IPS-15b (cell line): Measurements from ENCODE around the gene STX7.

ENCODE experiments used
- H3K27me3 ChIP-seq: one replicate; pipeline ENCODE4 v1.6.1; 2013; ENCODE audit warnings: low read length; ENCODE audit not compliant: control insufficient read depth, insufficient read depth
- H3K36me3 ChIP-seq: one replicate; pipeline ENCODE4 v1.6.1; 2013; ENCODE audit warnings: low read length; ENCODE audit not compliant: control insufficient read depth, insufficient read depth
- H3K4me1 ChIP-seq: one replicate; pipeline ENCODE4 v1.6.1; 2013; ENCODE audit warnings: mild to moderate bottlenecking, low read length; ENCODE audit not compliant: control insufficient read depth, insufficient read depth
- H3K4me3 ChIP-seq: one replicate; pipeline ENCODE4 v1.5.1; 2013; ENCODE audit warnings: low read depth, low read length
- H3K9ac ChIP-seq: one replicate; pipeline ENCODE4 v1.6.1; 2013; ENCODE audit warnings: low read depth, mild to moderate bottlenecking, low read length
- H3K9me3 ChIP-seq: one replicate; pipeline ENCODE4 v1.6.1; 2013; ENCODE audit warnings: mild to moderate bottlenecking, low read length; ENCODE audit not compliant: control insufficient read depth, insufficient read depth

Gene STX7

DNA sequence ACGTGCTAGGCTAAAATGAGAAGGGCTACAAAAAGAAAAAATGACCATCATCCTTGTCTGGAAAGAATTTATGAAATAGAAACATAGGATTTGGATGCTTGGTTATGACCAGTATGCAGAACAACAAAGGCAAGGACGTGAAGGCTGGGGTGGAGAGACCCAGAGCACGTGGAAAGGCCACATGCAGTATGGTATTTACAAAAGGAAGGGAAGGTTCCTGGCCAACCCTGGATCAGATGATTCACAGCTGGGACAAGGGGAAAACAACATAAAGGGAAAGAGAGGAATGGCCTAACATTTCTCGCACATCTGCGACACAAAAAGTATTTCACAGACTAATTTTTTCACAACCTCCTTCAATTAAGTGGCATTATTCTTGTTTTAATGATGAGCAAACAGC, 8.2 kb downstream of the STX7 start:
- H3K9ac ChIP-seq = no peak overlapping the region
- H3K4me3 ChIP-seq = no peak overlapping the region
- H3K27me3 ChIP-seq = no peaks in the 10 kb centered on the region
- H3K4me1 ChIP-seq = no peaks in the 10 kb centered on the region
- H3K9me3 ChIP-seq = no peaks in the 10 kb centered on the region
- peaks cover 2% of the 10 kb centered on the region for H3K36me3 ChIP-seq

DNA sequence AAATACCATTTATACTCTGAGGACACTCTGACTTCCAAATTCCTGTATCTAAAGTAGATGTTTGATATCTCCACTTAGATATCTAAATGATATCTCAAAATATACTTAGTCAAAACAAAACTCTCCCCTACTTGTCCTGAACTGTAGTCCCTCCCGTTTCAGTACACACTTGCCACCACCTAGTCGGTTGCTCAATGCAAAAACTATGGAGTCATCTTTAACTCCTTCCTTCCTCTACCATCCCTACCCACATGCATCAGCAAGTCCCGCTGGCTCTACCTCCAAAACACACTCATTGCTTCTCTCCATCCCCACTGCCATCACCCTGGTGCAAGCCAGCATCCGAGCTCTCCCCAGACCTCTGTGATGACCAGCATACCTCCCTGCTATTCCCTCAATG, 13.2 kb downstream of the STX7 start:
- Histone ChIP-seq H3K4me3 (no peak overlapping the region), H3K9ac (no peak overlapping the region), H3K4me1 (no peaks in the 10 kb centered on the region), H3K9me3 (no peaks in the 10 kb centered on the region), H3K27me3 (no peaks in the 10 kb centered on the region), H3K36me3 (peaks cover 2% of the 10 kb centered on the region)

DNA sequence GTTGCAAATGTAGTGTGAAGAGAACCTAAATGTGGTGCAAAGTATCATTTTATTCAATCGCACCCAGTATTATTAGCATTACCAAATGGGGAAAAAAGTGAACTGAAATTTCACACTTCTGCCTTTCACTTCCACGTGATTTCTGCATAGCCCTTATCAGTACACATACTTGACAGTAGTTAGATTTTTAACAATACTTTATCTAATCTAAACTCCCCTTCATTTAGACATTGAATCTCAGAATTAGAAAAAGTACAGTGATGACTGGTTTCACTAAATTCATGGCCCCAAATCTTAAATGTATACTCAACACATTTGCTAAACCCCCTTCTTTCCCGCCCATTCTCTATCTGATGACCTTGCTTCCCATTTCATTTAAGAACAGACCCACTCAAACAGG, 14.3 kb downstream of the STX7 start:
- peaks cover 3% of the 10 kb centered on the region for H3K36me3 ChIP-seq
- no peaks in the 10 kb centered on the region for H3K4me1 ChIP-seq
- H3K27me3 ChIP-seq = no peaks in the 10 kb centered on the region
- no peak overlapping the region for H3K9ac ChIP-seq
- H3K4me3 ChIP-seq = no peak overlapping the region
- H3K9me3 ChIP-seq = no peaks in the 10 kb centered on the region

DNA sequence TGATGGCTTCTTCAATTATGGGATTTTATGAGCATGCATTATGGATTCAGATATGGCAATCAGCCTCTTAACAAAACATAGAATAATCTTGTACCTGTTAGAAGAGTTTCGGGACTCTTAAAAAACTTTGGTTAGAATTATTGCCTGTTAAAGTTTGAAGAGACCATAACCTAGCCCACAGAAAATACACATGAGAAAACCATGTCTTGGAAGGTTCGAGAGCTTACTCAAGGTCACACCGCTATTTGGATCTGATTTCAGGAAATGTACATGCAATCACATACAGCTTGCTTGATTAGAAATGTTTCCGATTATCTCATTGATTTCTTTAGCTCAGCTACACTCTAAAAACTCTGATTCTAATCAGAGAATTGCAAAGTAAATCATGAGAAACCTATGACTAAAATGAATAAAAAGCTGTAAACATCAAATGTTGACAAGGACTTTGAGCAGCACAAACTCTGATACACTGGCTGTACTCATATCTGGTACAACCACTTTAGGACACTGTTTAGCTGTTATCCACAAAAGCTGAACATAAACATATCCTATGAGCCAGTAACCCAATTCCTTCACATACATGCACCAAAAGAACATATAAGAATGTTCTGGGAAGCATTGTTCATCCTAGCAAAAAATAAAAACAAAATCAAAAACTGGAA, 16.3 kb downstream of the STX7 start:
- Histone ChIP-seq H3K36me3 (peaks cover 2% of the 10 kb centered on the region), H3K9ac (no peak overlapping the region), H3K27me3 (no peaks in the 10 kb centered on the region), H3K4me1 (no peaks in the 10 kb centered on the region), H3K9me3 (no peaks in the 10 kb centered on the region), H3K4me3 (no peak overlapping the region)

DNA sequence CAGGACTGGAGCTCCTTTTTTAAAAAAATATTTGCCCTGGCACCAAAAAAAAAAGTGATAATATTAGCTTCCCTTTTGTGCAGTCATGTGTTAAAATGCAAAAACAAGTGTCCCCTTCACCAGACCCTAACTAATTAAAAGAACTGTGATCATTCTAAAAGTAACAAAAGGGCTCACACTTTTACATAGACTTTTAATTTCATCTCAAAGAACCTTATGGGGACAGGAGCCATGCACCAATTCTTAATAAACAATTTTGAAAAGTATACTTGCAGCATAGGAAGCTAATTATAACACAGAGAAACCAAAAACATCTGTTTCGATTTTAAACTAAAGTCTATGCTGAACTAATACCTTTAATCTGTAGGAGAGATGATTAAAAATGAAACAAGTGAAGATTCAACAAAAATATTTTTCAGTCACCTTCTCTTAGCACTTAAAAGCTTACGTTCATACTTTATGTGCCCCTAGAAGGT, 17.3 kb downstream of the STX7 start:
- Histone ChIP-seq H3K9me3 (no peaks in the 10 kb centered on the region), H3K27me3 (no peaks in the 10 kb centered on the region), H3K4me3 (no peak overlapping the region), H3K36me3 (peaks cover 2% of the 10 kb centered on the region), H3K9ac (no peak overlapping the region), H3K4me1 (no peaks in the 10 kb centered on the region)

DNA sequence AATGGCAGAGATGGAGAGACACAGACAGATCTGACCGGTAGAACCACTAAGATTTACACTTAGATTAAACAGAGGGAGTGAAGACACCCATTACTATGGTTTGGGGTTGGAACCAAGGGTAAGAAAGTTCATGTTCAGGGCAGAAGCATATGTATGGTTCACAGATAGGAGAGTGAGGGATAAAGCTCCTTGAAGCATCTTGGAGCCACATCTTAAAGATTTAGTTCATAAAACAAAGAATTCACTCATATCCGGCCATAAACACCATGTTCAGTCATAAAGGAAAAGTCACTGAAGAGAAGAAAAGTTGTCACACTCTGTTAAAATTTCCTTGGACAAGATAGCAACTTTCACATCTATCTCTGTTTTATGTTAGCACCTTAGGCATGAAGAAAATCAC, 18.0 kb downstream of the STX7 start:
- Histone ChIP-seq H3K9ac (no peak overlapping the region), H3K36me3 (peaks cover 2% of the 10 kb centered on the region)

DNA sequence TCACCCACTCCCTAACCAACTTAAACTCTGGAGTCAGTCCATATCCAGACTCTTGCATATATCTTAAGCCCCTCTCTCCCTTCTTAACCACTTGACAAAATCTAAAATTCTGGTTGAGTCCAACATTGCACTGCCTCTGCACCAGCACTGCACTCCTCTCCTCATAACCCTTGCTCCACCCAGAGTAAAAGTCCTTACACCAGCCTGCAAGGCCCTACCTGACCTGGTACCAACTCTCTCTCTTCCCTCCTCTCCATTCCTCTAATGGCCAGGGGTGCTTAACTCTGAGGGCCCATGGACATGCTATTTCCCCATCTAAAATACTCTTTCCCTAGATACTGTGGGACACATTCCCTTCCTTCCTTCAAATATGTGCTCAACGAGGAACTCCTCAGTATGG, 21.0 kb downstream of the STX7 start:
- peaks cover 2% of the 10 kb centered on the region for H3K36me3 ChIP-seq
- H3K27me3 ChIP-seq = no peaks in the 10 kb centered on the region
- H3K9me3 ChIP-seq = no peaks in the 10 kb centered on the region
- H3K9ac ChIP-seq = no peak overlapping the region
- no peaks in the 10 kb centered on the region for H3K4me1 ChIP-seq
- no peak overlapping the region for H3K4me3 ChIP-seq

More for the DNA sequence above, 18.0 kb downstream of the STX7 start:
- no peaks in the 10 kb centered on the region for H3K27me3 ChIP-seq
- H3K4me1 ChIP-seq = no peaks in the 10 kb centered on the region
- H3K9me3 ChIP-seq = no peaks in the 10 kb centered on the region
- no peak overlapping the region for H3K4me3 ChIP-seq

DNA sequence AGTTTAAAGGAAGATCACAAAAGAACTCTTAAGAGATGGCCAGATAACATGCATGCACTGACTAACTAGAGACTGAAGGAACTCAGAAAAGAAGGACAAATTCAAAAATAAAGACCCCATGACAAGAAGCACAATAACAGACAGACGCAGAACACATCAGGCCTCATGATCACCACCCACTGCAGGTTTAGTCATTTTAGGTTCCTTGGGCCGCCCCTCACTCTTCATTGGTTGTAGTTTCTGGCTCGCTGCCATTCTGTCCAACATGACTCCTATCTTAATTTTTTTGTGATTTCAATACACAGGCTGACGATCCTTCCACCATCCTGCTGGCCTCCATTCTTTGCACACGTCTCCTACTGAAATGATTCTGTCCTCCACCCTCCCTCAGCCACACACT, 21.6 kb downstream of the STX7 start:
- Histone ChIP-seq H3K9ac (no peak overlapping the region), H3K36me3 (peaks cover 2% of the 10 kb centered on the region), H3K4me1 (no peaks in the 10 kb centered on the region), H3K9me3 (no peaks in the 10 kb centered on the region), H3K27me3 (no peaks in the 10 kb centered on the region), H3K4me3 (no peak overlapping the region)

DNA sequence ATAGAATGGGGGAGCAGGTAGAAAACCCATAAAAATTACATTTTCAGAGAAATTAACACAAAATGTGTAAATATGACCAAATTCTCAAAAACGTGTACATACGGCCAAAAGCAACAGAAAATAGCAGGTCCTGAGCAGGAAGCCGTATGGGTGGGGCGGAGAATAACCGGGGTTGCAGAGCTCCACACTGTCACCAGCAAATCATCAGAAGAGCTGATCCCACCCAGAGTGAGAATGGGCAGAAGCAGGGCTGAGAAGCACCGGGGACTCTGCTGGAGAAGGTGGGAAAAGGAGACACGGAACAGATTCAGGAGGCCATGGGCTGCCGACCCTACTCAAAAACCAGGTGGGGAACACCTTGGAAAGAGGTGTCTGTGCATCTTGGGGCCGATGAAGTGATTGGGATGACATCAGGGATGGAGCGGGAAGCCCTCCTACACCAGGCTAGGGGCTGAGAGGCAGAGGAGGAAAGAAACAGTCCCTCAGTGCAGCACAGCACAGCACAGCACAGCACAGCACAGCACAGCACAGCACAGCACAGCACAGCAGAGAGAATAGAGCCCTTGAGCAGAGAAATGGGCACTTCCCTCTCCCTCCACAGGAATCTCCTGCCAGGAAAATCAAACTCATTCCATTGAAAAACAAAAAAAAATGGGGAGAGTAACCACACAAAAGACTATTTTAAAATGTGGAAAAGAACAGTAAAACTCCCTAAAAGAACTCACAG, 22.3 kb downstream of the STX7 start:
- Histone ChIP-seq H3K9me3 (no peaks in the 10 kb centered on the region), H3K27me3 (no peaks in the 10 kb centered on the region), H3K9ac (no peak overlapping the region), H3K4me1 (no peaks in the 10 kb centered on the region), H3K36me3 (peaks cover 2% of the 10 kb centered on the region), H3K4me3 (no peak overlapping the region)

DNA sequence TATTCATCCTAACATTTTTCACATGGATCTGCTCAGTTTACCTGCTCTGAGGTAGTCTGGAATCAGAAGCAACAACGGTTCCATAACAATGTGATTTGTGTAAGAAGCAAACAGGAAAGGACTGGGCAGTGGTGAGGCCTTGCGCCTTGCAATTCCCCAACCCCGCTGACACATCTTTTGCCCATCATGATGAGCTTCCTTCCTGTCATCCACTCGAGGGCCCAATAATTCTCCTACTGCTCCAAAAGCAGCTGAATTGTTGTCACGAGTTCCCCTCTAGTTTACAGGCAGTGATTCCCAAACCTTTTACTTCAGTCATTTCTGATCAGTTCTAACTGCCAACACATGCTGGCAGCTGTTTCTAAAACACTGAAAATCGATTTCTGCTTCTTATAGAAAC, 22.9 kb downstream of the STX7 start:
- H3K4me1 ChIP-seq = no peaks in the 10 kb centered on the region
- peaks cover 2% of the 10 kb centered on the region for H3K36me3 ChIP-seq
- H3K9me3 ChIP-seq = no peaks in the 10 kb centered on the region
- H3K27me3 ChIP-seq = no peaks in the 10 kb centered on the region
- H3K9ac ChIP-seq = no peak overlapping the region
- H3K4me3 ChIP-seq = no peak overlapping the region

DNA sequence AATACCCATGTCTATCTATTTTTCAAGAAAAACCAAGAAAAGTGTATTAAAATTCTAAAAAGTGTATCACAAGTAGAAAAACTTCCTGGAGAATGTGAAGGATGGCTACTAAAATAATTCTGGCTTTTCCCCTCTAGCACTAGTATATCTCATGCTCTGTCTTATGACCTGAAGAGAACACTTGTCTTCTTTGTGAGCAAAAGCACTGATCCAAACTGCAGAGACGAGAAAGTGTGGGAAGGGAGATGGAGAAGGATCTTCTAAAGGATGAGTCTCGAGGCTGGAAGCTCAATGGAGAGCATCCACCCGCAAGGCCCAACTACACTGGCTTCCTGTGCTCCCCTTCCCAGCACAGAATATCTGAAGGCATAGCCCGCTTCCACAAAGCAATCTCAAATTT, 23.5 kb downstream of the STX7 start:
- Histone ChIP-seq H3K9ac (no peak overlapping the region), H3K36me3 (peaks cover 2% of the 10 kb centered on the region)

DNA sequence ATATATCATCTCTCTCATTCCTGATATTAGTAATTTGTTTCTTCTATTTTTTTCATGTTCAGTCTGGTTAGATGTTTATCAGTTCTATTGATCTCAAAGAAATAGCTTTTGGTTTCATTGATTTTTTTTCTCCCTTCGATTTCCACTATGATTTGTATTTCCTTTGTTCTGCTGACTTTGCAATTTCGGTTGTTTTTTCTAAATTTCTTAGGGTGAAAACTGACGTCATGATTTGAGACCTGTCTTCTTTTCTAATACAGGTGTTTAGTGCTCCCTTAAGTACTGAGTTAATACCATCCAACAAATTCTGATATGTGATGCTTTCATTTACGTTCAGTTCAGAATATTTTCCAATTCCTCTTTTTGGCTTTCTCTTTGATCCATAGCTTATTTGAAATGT, 25.2 kb downstream of the STX7 start:
- no peaks in the 10 kb centered on the region for H3K4me1 ChIP-seq
- no peaks in the 10 kb centered on the region for H3K27me3 ChIP-seq
- no peak overlapping the region for H3K4me3 ChIP-seq
- H3K9me3 ChIP-seq = no peaks in the 10 kb centered on the region
- H3K36me3 ChIP-seq = no peaks in the 10 kb centered on the region
- H3K9ac ChIP-seq = no peak overlapping the region

More for the DNA sequence above, 23.5 kb downstream of the STX7 start:
- H3K9me3 ChIP-seq = no peaks in the 10 kb centered on the region
- no peak overlapping the region for H3K4me3 ChIP-seq
- no peaks in the 10 kb centered on the region for H3K4me1 ChIP-seq
- no peaks in the 10 kb centered on the region for H3K27me3 ChIP-seq
